COLO829 (cell line): Measurements from ENCODE around the gene OR9A2.

Experiments used
- DNase-seq: peaks from one replicate; pipeline ENCODE4 v3.0.0; 2012; ENCODE audit warnings: low spot score

OR9A2 gene

GRCh38 chr7:143027032-143027431, at the start of gene OR9A2:
Gene OR9A2, minus strand, starts transcription at chr7:143027132. Its CDS starts 0 bp downstream, at chr7:143027132.
- DNase-seq, result no peak

- DNase-seq, result no peak
Measured at GRCh38 chr7:143074141-143074540, 47.2 kb upstream of the OR9A2 start.

- no peak for DNase-seq
Measured at GRCh38 chr7:143073556-143073955, 46.6 kb upstream of the OR9A2 start.

- DNase-seq, result no peak
Measured at GRCh38 chr7:143069912-143070500, 43.1 kb upstream of the OR9A2 start.

GRCh38 chr7:143068446-143068845, 41.5 kb upstream of the OR9A2 start:
- DNase-seq, result no peak

GRCh38 chr7:143063741-143064140, 36.8 kb upstream of the OR9A2 start:
- DNase-seq, result no peak

- no peak for DNase-seq
Measured at GRCh38 chr7:143055754-143056153, 28.8 kb upstream of the OR9A2 start.

GRCh38 chr7:143054621-143055020, 27.7 kb upstream of the OR9A2 start:
- no peak for DNase-seq

GRCh38 chr7:143052041-143052440, 25.1 kb upstream of the OR9A2 start, which contains the start of gene OR6V1:
Gene OR6V1, plus strand, starts transcription at chr7:143052341. Its CDS starts 0 bp downstream, at chr7:143052341.
- DNase-seq, result no peak

- no peak for DNase-seq
Measured at GRCh38 chr7:143050931-143051330, 24.0 kb upstream of the OR9A2 start.

GRCh38 chr7:143049362-143049761, 22.4 kb upstream of the OR9A2 start:
- no peak for DNase-seq

- DNase-seq, result no peak
Measured at GRCh38 chr7:143048827-143049226, 21.9 kb upstream of the OR9A2 start.

- DNase-seq, result no peak
Measured at GRCh38 chr7:143047326-143047725, 20.4 kb upstream of the OR9A2 start.

- DNase-seq, result no peak
Measured at GRCh38 chr7:143046426-143046851, 19.5 kb upstream of the OR9A2 start.

GRCh38 chr7:143043391-143043790, 16.5 kb upstream of the OR9A2 start:
- no peak for DNase-seq

- no peak for DNase-seq
Measured at GRCh38 chr7:143042790-143043271, 15.9 kb upstream of the OR9A2 start.

GRCh38 chr7:143042159-143042789, 15.3 kb upstream of the OR9A2 start:
- no peak for DNase-seq

- DNase-seq, result no peak
Measured at GRCh38 chr7:143041346-143041745, 14.4 kb upstream of the OR9A2 start.

- no peak for DNase-seq
Measured at GRCh38 chr7:143040209-143040715, 13.3 kb upstream of the OR9A2 start.

- no peak for DNase-seq
Measured at GRCh38 chr7:143038635-143039034, 11.7 kb upstream of the OR9A2 start.

GRCh38 chr7:143027683-143028082, 751 bp upstream of the OR9A2 start:
- DNase-seq, result no peak

GRCh38 chr7:143025371-143025770, 1.6 kb downstream of the OR9A2 start:
- no peak for DNase-seq

- no peak for DNase-seq
Measured at GRCh38 chr7:143023047-143023446, 3.9 kb downstream of the OR9A2 start.

- no peak for DNase-seq
Measured at GRCh38 chr7:143018931-143019330, 8.0 kb downstream of the OR9A2 start.
